AG08396 (cell line): ENCODE measurements around the gene EYA3.

Experiments used
- DNase-seq: peaks from one replicate; pipeline ENCODE4 v3.0.0; 2012; ENCODE audit warnings: low spot score, mixed read lengths

The EYA3 gene

GRCh38 chr1:28071813-28072212 is 16.6 kb downstream of the EYA3 start:
- DNase-seq, result no peak

- no peak for DNase-seq
These were observed 17.5 kb downstream of the EYA3 start for GRCh38 chr1:28070725-28071593.

- no peak for DNase-seq
These were observed 20.8 kb downstream of the EYA3 start for GRCh38 chr1:28067523-28068090.

- DNase-seq, result no peak
These were observed 21.8 kb downstream of the EYA3 start for GRCh38 chr1:28066393-28067154.

GRCh38 chr1:28064064-28064463 is 24.3 kb downstream of the EYA3 start:
- DNase-seq, result no peak

- no peak for DNase-seq
These were observed 25.6 kb downstream of the EYA3 start for GRCh38 chr1:28062806-28063205.

- no peak for DNase-seq
These were observed 29.2 kb downstream of the EYA3 start for GRCh38 chr1:28058971-28059878.

- no peak for DNase-seq
These were observed 30.2 kb downstream of the EYA3 start for GRCh38 chr1:28058168-28058567.

- no peak for DNase-seq
These were observed 32.1 kb downstream of the EYA3 start for GRCh38 chr1:28056129-28056925.

GRCh38 chr1:28050776-28051175 is 37.6 kb downstream of the EYA3 start:
- DNase-seq, result no peak

- no peak for DNase-seq
These were observed 41.7 kb downstream of the EYA3 start for GRCh38 chr1:28046716-28047115.

GRCh38 chr1:28045777-28046176 is 42.6 kb downstream of the EYA3 start:
- DNase-seq, result no peak

- DNase-seq, result no peak
These were observed 44.0 kb downstream of the EYA3 start for GRCh38 chr1:28044399-28044798.

- no peak for DNase-seq
These were observed 49.1 kb downstream of the EYA3 start for GRCh38 chr1:28039341-28039740.

GRCh38 chr1:28037946-28038345 is 50.5 kb downstream of the EYA3 start:
- no peak for DNase-seq

- no peak for DNase-seq
These were observed 51.2 kb downstream of the EYA3 start for GRCh38 chr1:28037206-28037605.

- no peak for DNase-seq
These were observed 52.0 kb downstream of the EYA3 start for GRCh38 chr1:28036431-28036830.

GRCh38 chr1:28035420-28035819 is 53.0 kb downstream of the EYA3 start:
- DNase-seq, result no peak

- DNase-seq, result no peak
These were observed 56.1 kb downstream of the EYA3 start for GRCh38 chr1:28032281-28032680.

- DNase-seq, result peak; percentile 9
These were observed 57.2 kb downstream of the EYA3 start for GRCh38 chr1:28031173-28031572.
